ENCODE results near the gene LDB1. TPM values are rescaled to one million over a fixed set of nuclear protein-coding genes. Genes with fewer than 3 reads are reported as not detected.

Gene LDB1
- total and polyA plus RNA-seq, 10 of the 15 experiments (the other 5 are each of a cell fraction or from before 2014, with no cell fraction given): 1.7 to 71.5 (median 36.9) TPM

GRCh38 chr10:102064868-102065560 is 55.2 kb downstream of the LDB1 start, which contains the start of gene HPS6 (continued):
- TF ChIP-seq CUX1 (IDR thresholded peaks at IDR 0.05; ENCODE audit: insufficient replicate concordance, low read depth, low read length): no peak
- TF ChIP-seq FOXM1 (IDR thresholded peaks at IDR 0.05; ENCODE audit: low read depth, low read length): no peak

- Histone ChIP-seq H2AFZ (ENCODE audit: control insufficient read depth, low read depth, low read length) (peak overlapping the region; percentile 89), H3K4me3 (peak overlapping the region; percentile 90), H3K9ac (ENCODE audit: control insufficient read depth, insufficient read depth, low read length) (peak overlapping the region; percentile 87), H3K27ac (ENCODE audit: control insufficient read depth, insufficient read depth) (peak overlapping the region; percentile 73; the same call in 1 of the 2 replicates), H3K4me2 (ENCODE audit: control insufficient read depth, insufficient read depth) (peak overlapping the region; percentile 96; the same call in 1 of the 2 replicates), H3K36me3 (ENCODE audit: control insufficient read depth in 2 of 2, insufficient read depth in 2 of 2, low read length in 1 of 2) (no peaks in the 10 kb centered on the region), H3K79me2 (ENCODE audit: control insufficient read depth, insufficient read depth, low read length) (peaks cover 20% of the 10 kb centered on the region), H3K9me3 (replicated peaks; ENCODE audit: control insufficient read depth, insufficient read depth, low read length) (no peaks in the 10 kb centered on the region), H3K4me1 (ENCODE audit: control insufficient read depth, insufficient read depth, low read length) (peaks cover 7% of the 10 kb centered on the region), H4K20me1 (ENCODE audit: control insufficient read depth, insufficient read depth) (no peaks in the 10 kb centered on the region), H3K27me3 (replicated peaks in 1 of 2; ENCODE audit: control insufficient read depth in 2 of 2, insufficient read depth in 2 of 2, low read length in 1 of 2) (no peaks in the 10 kb centered on the region)
- peak; percentile 56 for FAIRE-seq
- intact Hi-C loops (cut with micrococcal nuclease; ENCODE audit: unreplicated experiment) (no loop called here), in situ Hi-C loops (cut with MboI) (no loop called here)
- POLR2A ChIA-PET: no interaction called here
- BruUV-seq (replicated peaks): no TSS peak
- no peak for ATAC-seq
- 75% methylated on average over 2 of the region's 2 CpGs for WGBS (ENCODE audit: insufficient coverage, insufficient replicate concordance, low lambda C conversion rate, missing lambda C conversion rate)
- DNase-seq (ENCODE audit: low read depth, low spot score): no peak
- SMC1A ChIA-PET (ENCODE audit: uncharacterized antibody, unreplicated experiment): no interaction called here
- RAD21 ChIA-PET (ENCODE audit: unreplicated experiment): interaction anchor here (0.5 kb wide), 1 partner anchor 57 kb away, joined by 5 read pairs; no protein-coding TSS in a partner anchor
- CTCF ChIA-PET: interaction anchor here (0.6 to 1.0 kb wide), 2 partner anchors 12 to 55 kb away, joined by 3 read pairs; no protein-coding TSS in a partner anchor
- TF ChIP-seq NR2F1 (conservative IDR thresholded peaks at IDR 0.05): no peak
- TF ChIP-seq PML (IDR thresholded peaks at IDR 0.05; ENCODE audit: low read length): no peak
- TF ChIP-seq MEF2A (IDR thresholded peaks at IDR 0.05; ENCODE audit: insufficient read depth, low read depth, low read length): no peak
- no peak for TF ChIP-seq PRDM15 (CRISPR knock-in tag; IDR thresholded peaks at IDR 0.05)
- TF ChIP-seq POLR2AphosphoS5 (IDR thresholded peaks at IDR 0.05; ENCODE audit: low read length): no peak
- no peak for TF ChIP-seq ZBED1 (IDR thresholded peaks at IDR 0.05; ENCODE audit: borderline replicate concordance)
- no peak for TF ChIP-seq TCF12 (IDR thresholded peaks at IDR 0.05; ENCODE audit: low read depth, low read length)
- no peak for TF ChIP-seq SMC3 (IDR thresholded peaks at IDR 0.05; ENCODE audit: borderline replicate concordance, low read length)
- TF ChIP-seq, protein P1, sequence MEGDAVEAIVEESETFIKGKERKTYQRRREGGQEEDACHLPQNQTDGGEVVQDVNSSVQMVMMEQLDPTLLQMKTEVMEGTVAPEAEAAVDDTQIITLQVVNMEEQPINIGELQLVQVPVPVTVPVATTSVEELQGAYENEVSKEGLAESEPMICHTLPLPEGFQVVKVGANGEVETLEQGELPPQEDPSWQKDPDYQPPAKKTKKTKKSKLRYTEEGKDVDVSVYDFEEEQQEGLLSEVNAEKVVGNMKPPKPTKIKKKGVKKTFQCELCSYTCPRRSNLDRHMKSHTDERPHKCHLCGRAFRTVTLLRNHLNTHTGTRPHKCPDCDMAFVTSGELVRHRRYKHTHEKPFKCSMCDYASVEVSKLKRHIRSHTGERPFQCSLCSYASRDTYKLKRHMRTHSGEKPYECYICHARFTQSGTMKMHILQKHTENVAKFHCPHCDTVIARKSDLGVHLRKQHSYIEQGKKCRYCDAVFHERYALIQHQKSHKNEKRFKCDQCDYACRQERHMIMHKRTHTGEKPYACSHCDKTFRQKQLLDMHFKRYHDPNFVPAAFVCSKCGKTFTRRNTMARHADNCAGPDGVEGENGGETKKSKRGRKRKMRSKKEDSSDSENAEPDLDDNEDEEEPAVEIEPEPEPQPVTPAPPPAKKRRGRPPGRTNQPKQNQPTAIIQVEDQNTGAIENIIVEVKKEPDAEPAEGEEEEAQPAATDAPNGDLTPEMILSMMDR (IDR thresholded peaks at IDR 0.05 in 2 of 3, conservative IDR thresholded peaks at IDR 0.05 in 1 of 3; ENCODE audit: control insufficient read depth in 2 of 3, extremely low read depth in 1 of 3, insufficient read depth in 1 of 3, low read depth in 3 of 3, low read length in 3 of 3): no peak
These were observed 55.7 kb downstream of the LDB1 start for GRCh38 chr10:102064503-102064867.

All from GM12878 (cell line).